GM15510 (cell line): Measurements from ENCODE around the gene RASGRF2.

ENCODE experiments used
- POLR2A ChIP-seq: IDR thresholded peaks from 3 replicates; pipeline ENCODE4 v1.6.1; 2011; ENCODE audit warnings: borderline replicate concordance; ENCODE audit not compliant: insufficient read length; ENCODE audit errors: extremely low read depth

RASGRF2 gene

DNA sequence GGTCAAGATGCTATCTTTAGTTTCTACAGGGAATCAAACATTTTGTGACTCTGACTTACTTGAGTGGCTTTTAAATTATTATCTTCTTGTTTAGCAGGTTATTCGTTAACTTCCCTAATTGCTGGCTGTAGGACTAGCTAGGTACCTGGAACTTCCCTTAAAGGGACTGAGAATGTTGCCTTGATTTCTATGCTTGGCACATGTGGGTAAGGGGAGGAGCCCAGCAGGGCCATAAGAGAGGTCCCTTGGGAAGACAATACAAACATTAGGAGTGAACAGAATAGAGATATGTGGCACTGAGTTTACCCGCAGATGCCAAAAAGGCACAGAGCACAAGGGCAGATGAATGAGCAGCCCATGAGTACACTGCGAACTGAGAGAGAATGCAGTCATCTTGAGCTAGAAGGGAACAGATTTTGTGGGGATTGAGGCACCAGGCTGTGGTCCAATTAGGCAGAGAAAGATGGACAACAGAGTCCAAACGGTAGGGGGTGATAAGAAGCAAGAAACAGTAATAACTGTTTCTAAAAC is 282.8 kb downstream of the RASGRF2 start:
- no peak for TF ChIP-seq POLR2A

DNA sequence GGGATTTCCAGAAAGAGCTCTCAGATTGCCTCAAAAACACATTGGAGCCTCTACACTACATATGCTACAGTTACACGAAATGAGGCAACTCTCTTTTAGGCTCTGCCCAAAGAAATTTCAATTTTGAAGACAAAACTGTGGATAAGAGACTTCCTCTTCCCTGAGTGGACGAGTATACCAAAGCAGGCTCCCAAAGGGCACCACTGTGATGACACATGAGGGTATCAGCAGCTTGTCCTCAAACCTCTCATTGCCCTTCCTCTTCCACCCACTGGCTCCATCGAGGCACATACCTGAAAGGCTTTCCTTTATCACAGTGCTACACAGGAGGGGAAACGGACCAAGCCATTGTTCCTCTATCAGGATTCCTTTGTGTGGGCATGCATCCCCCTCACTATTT is 284.3 kb downstream of the RASGRF2 start:
- TF ChIP-seq POLR2A = no peak

DNA sequence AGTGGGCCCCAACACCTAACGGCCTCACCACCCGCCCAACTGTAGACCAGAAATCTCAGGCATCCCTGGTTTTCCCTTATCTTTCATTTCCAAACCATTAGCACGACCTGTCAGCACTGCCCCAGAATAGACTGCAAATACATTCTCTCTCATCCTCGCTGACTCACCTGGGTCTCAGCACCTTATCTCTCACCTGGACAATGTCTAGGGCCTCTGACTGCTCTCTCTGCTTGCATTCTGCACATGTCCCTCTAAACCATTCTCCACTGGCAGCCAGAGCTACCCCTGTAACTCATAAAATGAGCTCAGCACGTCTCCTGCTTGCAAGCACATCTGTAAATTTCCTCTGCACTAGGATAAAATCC is 285.7 kb downstream of the RASGRF2 start:
- TF ChIP-seq POLR2A = no peak

DNA sequence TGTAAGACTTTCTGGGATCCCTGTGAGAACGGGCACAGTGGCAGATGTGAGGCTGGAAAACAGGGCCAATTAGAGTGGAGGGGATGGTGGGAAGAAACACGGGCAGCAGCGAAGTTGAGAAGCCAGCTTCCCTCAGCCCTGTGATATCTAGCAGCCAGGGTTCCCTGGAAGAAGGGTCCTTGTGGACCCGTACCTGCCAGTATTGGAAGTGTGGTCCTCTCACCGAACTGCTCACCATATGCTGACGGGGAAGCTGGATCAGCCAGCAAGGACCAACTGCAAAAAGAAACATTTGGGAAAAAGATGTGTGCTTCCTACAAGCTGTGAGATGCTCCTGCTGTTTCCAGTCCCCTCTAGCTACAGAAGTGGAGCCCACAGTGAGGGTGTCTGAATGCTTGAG is 286.5 kb downstream of the RASGRF2 start:
- TF ChIP-seq POLR2A = no peak

DNA sequence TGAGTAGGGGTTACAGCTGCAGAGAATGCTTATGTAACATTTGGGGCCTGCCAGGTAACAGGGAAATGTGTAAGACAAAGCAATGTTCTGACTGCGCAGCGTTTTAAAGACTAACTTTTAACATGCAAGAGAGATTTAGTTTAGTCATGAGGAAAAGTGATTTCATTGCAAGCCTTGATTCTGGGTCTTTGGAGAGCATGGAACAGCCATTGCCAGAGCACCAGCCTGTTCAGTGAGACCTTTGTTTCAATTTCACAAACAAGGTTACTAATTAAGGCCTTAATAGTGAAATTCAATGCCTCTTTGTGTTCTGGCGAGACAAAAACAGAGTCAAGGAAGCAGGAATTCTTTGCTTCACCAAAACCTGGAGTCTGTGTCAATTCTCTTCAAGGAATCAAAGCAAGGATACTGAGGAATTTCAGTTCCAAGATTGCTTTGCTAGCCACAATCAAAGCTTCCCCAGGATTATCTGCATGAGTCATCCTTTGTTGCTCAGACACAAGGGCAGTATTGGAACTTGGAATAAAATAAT is 287.3 kb downstream of the RASGRF2 start:
- TF ChIP-seq POLR2A = no peak

DNA sequence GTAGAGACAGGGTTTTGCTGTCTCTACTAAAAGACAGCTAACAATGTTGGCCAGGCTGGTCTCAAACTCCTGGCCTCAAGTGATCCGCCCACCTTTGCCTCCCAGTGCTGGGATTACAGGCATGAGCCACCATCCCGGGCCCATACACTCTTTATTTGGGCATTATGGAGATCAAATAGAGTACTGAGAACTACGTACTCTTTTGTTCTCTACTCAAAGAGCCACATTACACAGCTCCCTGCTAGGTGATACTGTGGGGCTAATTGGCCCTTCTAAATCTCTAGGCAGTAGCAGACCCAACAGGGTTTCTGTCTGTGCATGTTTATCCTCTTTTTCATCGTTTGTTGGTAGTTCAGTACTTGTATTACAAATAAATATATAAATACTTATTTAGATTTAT is 289.1 kb downstream of the RASGRF2 start:
- no peak for TF ChIP-seq POLR2A

DNA sequence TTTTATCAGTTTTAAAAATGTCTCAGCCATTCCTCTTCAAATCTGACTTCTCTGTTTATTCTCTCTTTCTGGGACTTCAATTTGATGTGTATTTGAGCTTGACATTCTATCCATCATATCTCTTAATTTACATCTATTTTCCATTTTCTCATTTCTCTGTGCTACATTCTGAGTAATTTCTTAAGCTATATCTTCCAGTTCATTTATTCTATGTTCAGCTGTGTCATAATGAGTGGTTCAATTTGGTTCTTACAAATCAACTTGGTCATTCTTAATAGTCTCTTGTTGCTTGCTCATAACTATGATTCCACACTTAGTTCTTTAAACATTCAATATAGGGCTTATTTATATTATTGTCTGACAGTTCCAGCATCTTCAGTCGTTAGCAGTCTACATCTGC is 289.8 kb downstream of the RASGRF2 start:
- TF ChIP-seq POLR2A = no peak

DNA sequence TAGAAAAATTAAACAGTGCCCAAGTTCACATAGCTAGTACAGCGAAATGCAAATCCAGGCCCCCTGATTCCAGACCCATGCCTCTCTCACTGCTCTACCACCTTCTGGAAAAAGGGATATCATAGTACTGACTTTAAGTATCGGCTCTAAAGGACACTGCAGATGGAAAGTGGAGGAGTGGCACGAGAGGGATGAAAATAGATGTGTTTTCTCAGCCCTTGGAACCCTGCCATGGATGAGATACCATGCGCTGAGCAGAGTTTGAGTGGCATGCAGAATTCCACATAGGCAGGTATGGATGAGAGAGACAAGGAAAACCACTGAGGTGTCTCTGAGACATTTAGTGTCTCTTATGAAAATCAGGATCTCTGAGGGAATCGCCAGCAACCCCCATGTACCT is 291.8 kb downstream of the RASGRF2 start:
- TF ChIP-seq POLR2A = no peak

DNA sequence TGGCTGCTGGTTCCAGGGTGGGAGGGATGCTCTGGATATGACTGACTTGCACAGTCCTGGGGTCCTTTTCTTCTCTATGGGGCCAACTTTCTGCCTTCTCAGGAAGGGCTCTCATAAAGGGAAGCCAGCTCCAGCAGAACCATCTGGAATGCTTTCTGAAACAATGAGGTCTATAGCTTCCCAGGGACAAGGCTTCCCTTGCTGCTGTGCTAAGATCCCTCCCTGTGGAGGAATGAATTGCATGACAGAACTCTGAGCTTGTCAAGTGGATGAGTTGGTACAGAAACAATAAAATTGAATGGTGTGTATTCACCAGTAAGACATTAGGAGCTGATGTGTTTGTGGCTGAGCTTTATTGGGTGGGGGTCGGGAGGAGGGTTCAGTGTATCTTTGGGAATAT is 292.7 kb downstream of the RASGRF2 start:
- no peak for TF ChIP-seq POLR2A

DNA sequence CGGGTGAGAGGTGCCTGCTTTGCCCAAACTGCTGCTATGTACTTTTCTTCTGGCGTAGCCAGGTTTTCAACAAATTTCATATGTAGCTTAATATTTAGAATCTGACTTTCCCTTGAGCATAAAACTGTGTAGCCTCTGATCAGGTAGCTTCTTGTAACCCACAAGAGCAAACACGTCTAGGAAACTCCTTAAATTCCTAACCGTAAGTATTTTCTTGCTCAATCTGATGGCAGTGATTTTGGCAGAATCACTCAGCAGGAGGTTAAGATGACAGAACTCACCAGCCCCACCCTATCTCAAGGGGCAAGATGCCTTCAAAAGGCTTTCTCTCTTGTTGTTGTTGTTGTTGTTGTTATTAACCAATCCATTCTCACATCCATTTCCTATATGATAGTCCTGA is 293.7 kb downstream of the RASGRF2 start:
- TF ChIP-seq POLR2A = no peak

DNA sequence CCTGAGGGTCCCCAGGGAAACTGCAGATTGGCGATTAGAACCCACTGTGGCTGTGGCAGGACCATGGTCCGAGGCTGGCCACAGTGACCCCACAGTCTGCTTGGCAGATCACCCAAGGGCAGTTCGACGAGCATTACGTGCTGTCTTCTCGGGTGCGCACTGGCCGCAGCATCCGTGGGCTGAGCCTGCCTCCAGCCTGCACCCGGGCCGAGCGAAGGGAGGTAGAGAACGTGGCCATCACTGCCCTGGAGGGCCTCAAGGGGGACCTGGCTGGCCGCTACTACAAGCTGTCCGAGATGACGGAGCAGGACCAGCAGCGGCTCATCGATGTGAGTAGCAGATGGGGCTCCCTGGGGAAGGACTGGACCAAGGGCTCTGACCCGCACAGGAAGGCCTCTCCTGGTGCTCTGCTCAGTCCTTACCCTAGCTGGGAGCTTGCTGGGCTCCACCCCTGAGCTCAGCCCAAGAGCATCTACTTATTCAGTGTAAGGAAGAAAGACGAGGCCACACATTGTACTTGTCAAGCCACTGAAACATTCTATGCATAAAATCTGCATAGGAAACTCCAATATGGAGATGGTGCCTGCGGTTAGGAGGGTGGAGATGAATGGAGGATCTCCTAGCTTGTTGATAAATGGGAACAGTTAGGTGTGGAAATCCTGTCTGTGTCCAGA is 294.9 kb downstream of the RASGRF2 start:
- TF ChIP-seq POLR2A = no peak

DNA sequence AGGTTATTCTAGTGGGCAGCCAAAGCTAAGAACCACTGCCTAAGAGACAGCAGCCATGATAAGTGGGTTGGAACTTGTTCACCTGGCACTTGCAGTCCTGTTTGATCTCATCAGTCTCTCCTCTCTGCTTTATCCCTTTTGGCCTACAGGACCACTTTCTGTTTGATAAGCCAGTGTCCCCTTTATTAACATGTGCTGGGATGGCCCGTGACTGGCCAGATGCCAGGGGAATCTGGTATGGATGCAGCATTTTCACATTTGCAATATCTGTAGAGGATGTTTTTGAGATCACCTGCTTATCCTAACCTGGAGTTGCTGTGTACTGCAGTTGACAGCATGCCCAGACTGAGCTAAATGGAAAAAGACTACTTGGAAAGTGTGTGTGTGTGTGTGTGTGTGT is 296.6 kb downstream of the RASGRF2 start:
- TF ChIP-seq POLR2A = no peak

DNA sequence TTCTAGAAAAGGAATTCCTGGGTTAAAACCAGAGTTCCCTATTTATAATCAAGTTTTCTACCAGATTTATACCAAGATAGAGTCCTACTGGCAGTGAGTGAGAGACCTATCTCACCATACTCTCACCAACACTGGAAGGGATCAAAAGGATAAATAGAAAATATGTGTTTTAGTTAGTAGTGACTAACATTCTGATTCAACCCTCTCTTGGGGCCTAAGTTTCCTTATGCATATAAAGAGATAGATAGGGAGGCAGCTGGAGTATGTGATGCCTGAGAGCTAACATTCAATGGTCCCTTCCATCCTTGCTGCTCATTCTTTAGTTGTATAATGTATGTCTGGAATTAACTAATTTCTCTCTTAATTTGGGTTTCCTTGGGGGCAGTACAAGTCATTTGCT is 304.9 kb downstream of the RASGRF2 start:
- no peak for TF ChIP-seq POLR2A

DNA sequence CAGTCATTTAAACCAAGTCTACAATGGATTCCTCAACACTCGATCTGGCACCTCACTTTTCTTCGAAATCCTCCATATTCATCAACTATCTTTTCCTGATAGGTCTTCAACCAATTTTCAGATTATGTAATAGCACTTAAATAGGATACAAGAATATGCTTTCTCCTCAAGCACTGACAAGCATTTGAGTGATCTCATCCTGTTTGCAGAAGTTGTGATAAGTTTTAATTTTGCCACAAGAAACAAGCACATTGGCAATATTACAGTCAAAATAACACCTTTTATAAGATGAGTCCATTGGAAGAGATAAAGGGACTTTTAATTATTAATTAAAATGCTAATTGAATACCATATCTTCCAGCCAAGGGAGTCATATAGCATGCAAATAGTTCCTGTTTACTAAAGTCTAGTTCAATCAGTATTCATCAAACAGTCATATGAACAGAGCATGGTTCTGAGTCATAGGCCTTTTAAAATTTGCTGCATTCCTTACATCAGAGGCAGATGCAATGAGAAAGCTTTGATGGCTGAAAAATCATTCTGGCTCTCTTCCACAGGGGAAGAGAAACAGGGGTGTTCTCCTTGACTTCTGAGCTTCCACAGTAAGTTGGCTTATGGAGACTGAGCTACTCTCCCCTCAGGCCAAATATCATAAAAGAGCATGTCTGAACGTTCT is 308.5 kb downstream of the RASGRF2 start:
- no peak for TF ChIP-seq POLR2A

DNA sequence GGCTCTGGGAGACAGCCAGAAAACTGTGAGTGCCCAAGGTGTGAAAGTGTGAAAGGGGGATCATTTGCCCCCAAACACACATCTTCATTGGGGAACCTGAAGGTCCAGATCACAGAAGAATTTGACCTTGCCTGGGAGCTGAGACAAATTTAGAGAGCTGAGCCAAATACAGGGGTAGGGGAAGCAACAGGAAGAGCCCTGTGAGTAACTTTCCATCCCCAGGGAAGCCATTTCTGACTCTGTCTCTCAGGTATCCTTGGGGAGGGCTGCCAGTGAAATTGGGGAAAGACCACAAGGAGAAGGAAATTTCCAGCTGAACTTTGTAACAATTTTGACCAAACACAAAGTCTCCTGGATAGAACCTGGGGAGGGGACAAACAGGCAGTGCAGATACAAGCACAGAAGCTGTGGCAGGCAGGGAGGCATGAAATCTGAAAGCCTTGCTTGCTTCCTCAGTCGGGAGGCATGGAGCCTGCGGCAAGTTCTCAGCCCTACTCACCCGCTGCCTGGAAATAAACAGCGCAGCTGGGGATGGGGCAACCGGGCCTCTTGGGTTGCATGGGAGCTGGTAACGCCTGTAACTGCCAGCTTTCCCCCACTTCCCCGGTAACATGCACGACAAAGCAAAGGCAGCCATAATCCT is 309.7 kb downstream of the RASGRF2 start:
- TF ChIP-seq POLR2A = no peak
